DMS79 treated with DMSO at 0.1 percent for 48 hours (cell line): Measurements from ENCODE around the gene SORL1.
"Not testable (repeated sequence)": the region's sequence is repeated elsewhere in the genome, so short reads cannot be mapped to it uniquely, and the experiment has no call there.

Experiments
- DNase-seq: peaks from one replicate; lab custom pipeline; 2025; lab: John Stamatoyannopoulos, UW

SORL1 gene

DNA sequence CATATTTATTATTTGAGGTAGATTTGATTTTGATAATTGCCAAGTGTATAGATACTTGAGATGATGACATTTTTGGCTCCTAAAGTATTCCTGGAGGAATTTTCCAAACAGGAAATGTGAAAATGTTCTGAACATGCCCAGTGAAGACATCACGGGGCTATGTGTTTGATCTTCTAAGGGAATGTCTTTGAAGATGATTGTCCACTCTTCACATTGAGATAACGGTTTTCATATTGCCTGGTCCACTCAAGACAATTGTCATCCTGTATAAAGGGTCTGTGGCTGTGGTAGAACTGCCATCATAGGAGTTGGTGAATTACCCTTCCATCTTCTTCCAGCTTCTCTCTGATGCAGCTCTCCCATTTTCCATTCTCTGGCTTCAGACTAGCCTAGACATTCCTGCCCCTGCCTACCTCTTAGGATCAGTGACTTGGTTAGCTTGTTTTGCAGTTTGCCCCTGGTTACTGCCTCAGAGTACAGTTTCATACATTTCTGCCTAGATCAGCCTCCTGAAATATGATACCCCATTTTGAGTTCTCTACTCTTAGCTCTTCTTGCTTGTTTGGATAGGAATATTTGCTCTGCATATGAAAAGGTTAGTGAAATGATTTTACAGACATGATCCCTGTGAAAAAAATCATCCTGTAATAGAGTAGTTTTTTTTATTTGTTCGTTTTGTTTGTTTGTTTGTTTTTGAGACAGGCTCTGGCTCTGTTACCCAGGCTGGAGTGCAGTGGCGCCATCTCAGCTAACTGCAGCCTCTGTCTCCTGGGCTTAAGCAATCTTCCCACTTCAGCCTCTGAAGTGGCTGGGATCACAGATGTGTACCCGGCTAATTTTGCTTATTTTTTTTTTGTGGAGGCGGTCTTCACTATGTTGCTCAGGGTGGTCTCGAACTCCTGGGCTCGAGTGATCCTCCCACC is 112.0 kb downstream of the SORL1 start:
- DNase-seq = peak; percentile 78

GRCh38 chr11:121564948-121565684 is 113.0 kb downstream of the SORL1 start:
- DNase-seq = peak; percentile 48

GRCh38 chr11:121566279-121567168 is 114.4 kb downstream of the SORL1 start:
- no peak for DNase-seq

- no peak for DNase-seq
Observed at GRCh38 chr11:121567995-121568394, 115.9 kb downstream of the SORL1 start.

- DNase-seq = not testable (repeated sequence)
Observed at GRCh38 chr11:121569332-121570299, 117.5 kb downstream of the SORL1 start.

- DNase-seq = no peak
Observed at GRCh38 chr11:121570453-121570852, 118.3 kb downstream of the SORL1 start.

- DNase-seq = peak; percentile 98
Observed at GRCh38 chr11:121571506-121571905, 119.4 kb downstream of the SORL1 start.

GRCh38 chr11:121572571-121573059 is 120.5 kb downstream of the SORL1 start:
- peak; percentile 84 for DNase-seq

DNA sequence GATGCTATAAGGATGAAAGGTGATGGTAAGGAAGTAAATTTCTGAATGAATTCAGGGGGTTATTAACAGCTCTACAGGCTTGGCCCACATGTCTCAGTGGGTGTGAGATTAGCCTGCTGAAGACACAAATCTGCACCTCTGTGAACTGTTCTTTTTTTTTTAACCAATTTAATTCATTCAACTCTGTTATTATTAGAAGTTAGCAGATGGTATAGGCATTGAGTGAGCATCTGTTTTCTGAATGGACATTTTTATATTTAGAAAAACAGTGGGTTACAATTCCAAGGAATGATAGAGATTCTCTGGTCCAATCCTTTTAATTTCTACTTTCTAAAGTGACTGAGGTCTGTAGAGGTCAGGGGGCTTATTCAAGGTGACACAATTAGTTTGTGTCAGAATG is 122.7 kb downstream of the SORL1 start:
- DNase-seq = no peak

DNA sequence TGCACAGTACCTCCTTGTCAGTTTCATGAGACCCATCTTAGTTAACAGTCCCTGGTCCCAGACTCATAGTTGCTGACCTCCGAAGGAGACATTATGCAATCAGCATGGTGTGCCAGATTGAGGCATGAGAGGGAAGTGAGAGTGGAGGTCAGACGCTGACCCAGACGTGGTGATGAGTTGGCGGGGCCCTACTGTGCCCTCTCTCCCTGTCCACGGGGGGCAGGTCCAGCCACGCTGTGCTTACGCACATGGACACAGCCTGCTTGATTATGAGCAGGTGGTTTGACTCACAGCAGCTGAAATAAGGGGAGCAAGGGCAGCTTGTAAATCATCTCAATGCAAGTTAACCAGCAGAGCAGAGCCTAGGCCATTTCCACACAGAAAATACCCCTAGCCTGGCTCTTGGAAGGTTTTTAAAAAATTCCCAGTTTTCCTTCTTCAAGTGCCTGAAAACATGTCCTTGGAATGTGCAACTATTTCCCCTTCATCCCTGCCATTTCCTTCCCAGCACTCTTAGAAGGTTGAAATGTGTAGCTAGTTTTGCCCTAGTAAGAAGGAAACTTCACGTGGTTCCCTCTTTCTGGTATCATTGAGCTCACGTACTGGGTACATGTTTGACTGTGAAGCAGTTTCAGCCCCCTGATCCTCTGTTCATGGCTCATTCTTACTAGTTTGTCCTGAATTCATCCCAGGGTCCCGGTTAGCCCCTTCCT is 123.3 kb downstream of the SORL1 start:
- DNase-seq = no peak

GRCh38 chr11:121575963-121576290 is 123.8 kb downstream of the SORL1 start:
- no peak for DNase-seq

DNA sequence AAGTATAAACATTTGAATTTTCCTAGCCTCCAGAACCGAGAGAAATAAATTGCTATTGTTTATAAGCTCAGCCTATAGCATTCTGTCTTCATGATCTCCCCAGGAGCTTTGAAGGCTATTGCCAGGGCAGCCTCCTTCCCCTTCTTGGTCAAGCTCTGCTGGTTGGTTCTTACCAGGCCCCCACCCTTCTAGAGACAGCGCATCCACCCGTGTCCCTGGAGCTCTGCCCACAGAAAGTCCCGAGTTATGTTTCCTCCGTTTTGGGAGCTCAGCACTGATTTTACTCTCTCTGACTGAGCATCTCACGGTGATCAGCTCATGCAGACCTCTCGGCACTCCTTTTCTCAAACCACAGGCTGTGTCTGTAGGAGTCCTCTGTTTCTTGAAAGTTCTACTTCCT is 124.4 kb downstream of the SORL1 start:
- no peak for DNase-seq

DNA sequence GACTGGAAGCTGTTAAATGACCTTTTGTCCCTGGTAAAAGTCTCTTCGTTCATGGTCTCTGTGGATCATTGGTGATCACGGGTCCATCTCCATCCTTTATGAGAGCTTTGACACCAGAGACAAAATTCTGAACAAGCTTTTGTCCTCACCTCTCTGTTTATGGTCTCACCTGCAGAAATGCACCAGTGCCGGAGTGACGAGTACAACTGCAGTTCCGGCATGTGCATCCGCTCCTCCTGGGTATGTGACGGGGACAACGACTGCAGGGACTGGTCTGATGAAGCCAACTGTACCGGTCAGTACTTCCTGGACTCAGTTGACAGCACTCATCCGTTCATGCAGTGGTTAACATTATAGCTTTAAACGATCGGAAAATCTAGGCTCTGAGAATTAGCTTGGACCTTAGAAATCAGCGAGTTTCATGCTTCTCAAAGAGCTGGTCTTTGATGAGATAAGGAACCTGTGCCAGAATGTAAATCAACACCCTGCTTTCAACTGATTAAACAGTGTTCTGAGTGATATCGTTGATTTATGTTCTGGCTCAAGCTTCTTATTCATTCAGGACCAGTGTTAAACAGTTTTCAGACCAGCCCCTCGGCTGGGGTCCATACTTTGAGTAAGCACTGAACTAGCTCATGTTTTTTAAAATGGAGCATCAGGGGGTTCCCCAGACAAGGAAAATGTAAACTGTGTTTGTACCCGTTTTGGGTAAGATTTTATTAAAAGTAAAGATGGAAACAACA is 125.2 kb downstream of the SORL1 start:
- no peak for DNase-seq

GRCh38 chr11:121578251-121578976 is 126.3 kb downstream of the SORL1 start:
- no peak for DNase-seq

DNA sequence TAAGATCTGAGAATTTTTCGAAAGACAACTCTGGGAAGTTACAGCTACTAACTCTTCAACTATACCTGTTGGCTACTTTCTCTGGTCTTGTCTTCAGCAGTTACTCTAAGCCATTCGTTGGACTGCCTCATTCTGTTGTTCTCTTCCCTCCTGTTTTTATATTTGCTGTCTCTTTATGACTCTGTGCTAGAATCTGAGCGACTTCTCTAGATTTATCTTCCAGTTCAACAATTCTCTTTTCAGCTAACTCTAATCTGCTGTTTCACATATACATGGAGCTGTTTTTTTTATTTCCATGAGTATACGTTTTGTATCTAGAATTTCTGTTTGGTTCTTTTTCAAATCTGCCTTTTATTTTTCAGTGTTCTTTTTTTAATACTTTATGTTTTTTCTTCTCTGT is 128.0 kb downstream of the SORL1 start:
- no peak for DNase-seq

GRCh38 chr11:121581607-121582006 is 129.5 kb downstream of the SORL1 start:
- no peak for DNase-seq

GRCh38 chr11:121582296-121582695 is 130.2 kb downstream of the SORL1 start:
- no peak for DNase-seq

DNA sequence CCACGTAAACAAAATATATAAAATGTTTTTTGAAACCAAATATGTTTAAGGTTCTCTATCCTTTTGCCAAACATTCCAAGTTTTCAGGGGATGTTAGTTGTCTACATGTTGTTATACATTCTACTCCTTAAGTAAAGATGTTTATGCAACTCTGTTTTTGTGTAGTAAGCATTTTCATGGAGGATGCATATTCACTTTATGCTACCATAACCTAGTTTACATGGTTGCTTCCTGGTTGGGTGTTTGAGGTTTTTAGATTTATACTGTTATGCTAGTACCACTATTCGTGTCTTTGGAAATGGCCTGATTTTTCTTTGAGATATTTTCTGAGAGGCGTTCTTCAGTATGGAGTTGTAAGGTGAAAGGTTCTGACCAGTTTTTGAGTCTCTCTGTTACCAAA is 131.7 kb downstream of the SORL1 start:
- DNase-seq = no peak

DNA sequence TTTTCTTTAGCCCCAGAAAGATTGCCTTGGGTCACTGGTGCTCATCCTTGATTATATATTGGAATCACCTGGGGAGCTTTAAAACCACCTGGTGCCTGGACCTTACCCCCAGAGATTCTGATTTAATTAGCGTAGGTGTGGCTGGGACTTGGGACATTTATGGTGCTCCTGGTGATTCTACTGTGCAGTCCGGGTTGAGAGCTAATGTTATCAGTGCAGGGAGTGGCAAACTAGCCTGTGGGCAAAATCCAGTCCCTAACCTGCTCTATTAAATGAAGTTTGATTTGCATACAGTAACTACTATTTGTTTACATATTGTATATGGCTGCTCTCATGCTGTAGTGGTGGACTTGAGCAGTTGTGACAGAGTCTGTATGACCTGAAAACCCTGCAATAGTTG is 134.6 kb downstream of the SORL1 start:
- no peak for DNase-seq
